Liver (tissue), 3 donors: ENCODE results near the gene ZBTB18.

ENCODE experiments used
- FOXA1 ChIP-seq: IDR thresholded peaks from 2 replicates; pipeline ENCODE4 v1.6.1; 2016; ENCODE audit warnings: antibody characterized with exemption
- GABPA ChIP-seq, 2 donors: IDR thresholded peaks in 1 of 2; conservative IDR thresholded peaks in 1 of 2; 2 replicates each; pipeline ENCODE4 v1.6.1; 2016; ENCODE audit warnings: antibody characterized with exemption in 2 of 2, mild to moderate bottlenecking in 1 of 2, moderate library complexity in 1 of 2
- JUND ChIP-seq, 2 donors: IDR thresholded peaks; 2 replicates each; pipeline ENCODE4 v1.6.1; 2016; ENCODE audit warnings: antibody characterized with exemption in 2 of 2
- NR2F2 ChIP-seq: IDR thresholded peaks from 2 replicates; pipeline ENCODE4 v1.6.1; 2016; ENCODE audit warnings: antibody characterized with exemption
- RAD21 ChIP-seq, 2 donors: IDR thresholded peaks; 2 replicates each; pipeline ENCODE4 v1.6.1; 2016; ENCODE audit warnings: antibody characterized with exemption in 2 of 2, mild to moderate bottlenecking in 2 of 2
- SP1 ChIP-seq: IDR thresholded peaks from 2 replicates; pipeline ENCODE4 v1.6.1; 2018; ENCODE audit warnings: antibody characterized with exemption, mild to moderate bottlenecking
- TAF1 ChIP-seq: conservative IDR thresholded peaks from 2 replicates; pipeline ENCODE4 v1.6.1; 2016; ENCODE audit warnings: antibody characterized with exemption, mild to moderate bottlenecking
- TF ChIP-seq, protein P1 (sequence below): fragments of 150-350 bp; IDR thresholded peaks from 2 replicates; pipeline ENCODE4 v1.5.1; 2017; ENCODE audit warnings: improper control_type of control experiment, low read depth, low read length; ENCODE audit not compliant: missing input control
- TF ChIP-seq, protein P2 (sequence below): IDR thresholded peaks from 2 replicates; pipeline ENCODE4 v1.6.1; 2016; ENCODE audit warnings: antibody characterized with exemption
- TF ChIP-seq, protein P3 (sequence below): IDR thresholded peaks from 2 replicates; pipeline ENCODE4 v1.6.1; 2016; ENCODE audit warnings: antibody characterized with exemption
- TF ChIP-seq, protein P4 (sequence below): IDR thresholded peaks from 2 replicates; pipeline ENCODE4 v1.6.1; 2016; ENCODE audit warnings: antibody characterized with exemption
- TF ChIP-seq, protein P5 (sequence below): IDR thresholded peaks from 2 replicates; pipeline ENCODE4 v1.6.1; 2016; ENCODE audit warnings: antibody characterized with exemption, mild to moderate bottlenecking
- donor health status: healthy.
- donor health status: healthy.

DNA sequence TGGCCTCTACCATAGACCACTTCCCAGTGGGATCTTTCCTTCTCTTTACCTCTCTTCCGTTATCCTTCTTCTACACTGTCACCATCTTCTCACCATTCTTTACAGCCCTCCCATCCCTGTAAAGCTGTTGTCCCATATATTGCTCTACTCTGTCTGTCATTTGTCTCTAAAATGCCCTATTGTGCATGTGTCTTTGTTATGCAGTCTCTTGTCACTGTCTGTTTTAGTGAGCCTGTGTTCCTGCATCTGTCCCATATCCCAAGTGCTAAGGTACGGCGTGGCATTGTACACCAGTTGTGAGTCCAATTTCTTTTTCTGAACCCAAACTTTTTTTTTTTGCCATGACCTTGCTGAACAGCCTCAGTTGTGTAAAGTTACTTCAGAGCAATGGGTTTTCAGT lies 8.8 kb upstream of the ZBTB18 start:
- TF ChIP-seq, protein P1, sequence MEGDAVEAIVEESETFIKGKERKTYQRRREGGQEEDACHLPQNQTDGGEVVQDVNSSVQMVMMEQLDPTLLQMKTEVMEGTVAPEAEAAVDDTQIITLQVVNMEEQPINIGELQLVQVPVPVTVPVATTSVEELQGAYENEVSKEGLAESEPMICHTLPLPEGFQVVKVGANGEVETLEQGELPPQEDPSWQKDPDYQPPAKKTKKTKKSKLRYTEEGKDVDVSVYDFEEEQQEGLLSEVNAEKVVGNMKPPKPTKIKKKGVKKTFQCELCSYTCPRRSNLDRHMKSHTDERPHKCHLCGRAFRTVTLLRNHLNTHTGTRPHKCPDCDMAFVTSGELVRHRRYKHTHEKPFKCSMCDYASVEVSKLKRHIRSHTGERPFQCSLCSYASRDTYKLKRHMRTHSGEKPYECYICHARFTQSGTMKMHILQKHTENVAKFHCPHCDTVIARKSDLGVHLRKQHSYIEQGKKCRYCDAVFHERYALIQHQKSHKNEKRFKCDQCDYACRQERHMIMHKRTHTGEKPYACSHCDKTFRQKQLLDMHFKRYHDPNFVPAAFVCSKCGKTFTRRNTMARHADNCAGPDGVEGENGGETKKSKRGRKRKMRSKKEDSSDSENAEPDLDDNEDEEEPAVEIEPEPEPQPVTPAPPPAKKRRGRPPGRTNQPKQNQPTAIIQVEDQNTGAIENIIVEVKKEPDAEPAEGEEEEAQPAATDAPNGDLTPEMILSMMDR = no peak
- TF ChIP-seq, protein P2, sequence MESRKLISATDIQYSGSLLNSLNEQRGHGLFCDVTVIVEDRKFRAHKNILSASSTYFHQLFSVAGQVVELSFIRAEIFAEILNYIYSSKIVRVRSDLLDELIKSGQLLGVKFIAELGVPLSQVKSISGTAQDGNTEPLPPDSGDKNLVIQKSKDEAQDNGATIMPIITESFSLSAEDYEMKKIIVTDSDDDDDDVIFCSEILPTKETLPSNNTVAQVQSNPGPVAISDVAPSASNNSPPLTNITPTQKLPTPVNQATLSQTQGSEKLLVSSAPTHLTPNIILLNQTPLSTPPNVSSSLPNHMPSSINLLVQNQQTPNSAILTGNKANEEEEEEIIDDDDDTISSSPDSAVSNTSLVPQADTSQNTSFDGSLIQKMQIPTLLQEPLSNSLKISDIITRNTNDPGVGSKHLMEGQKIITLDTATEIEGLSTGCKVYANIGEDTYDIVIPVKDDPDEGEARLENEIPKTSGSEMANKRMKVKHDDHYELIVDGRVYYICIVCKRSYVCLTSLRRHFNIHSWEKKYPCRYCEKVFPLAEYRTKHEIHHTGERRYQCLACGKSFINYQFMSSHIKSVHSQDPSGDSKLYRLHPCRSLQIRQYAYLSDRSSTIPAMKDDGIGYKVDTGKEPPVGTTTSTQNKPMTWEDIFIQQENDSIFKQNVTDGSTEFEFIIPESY = no peak
- TF ChIP-seq NR2F2 (no peak), JUND (IDR thresholded peaks at IDR 0.05) (no peak), FOXA1 (no peak), TAF1 (no peak), GABPA (IDR thresholded peaks at IDR 0.05 in 1 of 2, conservative IDR thresholded peaks at IDR 0.05 in 1 of 2) (no peak), RAD21 (IDR thresholded peaks at IDR 0.05) (no peak), SP1 (no peak)
- TF ChIP-seq, protein P3, sequence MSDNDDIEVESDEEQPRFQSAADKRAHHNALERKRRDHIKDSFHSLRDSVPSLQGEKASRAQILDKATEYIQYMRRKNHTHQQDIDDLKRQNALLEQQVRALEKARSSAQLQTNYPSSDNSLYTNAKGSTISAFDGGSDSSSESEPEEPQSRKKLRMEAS = no peak
- TF ChIP-seq, protein P4, sequence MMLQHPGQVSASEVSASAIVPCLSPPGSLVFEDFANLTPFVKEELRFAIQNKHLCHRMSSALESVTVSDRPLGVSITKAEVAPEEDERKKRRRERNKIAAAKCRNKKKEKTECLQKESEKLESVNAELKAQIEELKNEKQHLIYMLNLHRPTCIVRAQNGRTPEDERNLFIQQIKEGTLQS = no peak
- TF ChIP-seq, protein P5, sequence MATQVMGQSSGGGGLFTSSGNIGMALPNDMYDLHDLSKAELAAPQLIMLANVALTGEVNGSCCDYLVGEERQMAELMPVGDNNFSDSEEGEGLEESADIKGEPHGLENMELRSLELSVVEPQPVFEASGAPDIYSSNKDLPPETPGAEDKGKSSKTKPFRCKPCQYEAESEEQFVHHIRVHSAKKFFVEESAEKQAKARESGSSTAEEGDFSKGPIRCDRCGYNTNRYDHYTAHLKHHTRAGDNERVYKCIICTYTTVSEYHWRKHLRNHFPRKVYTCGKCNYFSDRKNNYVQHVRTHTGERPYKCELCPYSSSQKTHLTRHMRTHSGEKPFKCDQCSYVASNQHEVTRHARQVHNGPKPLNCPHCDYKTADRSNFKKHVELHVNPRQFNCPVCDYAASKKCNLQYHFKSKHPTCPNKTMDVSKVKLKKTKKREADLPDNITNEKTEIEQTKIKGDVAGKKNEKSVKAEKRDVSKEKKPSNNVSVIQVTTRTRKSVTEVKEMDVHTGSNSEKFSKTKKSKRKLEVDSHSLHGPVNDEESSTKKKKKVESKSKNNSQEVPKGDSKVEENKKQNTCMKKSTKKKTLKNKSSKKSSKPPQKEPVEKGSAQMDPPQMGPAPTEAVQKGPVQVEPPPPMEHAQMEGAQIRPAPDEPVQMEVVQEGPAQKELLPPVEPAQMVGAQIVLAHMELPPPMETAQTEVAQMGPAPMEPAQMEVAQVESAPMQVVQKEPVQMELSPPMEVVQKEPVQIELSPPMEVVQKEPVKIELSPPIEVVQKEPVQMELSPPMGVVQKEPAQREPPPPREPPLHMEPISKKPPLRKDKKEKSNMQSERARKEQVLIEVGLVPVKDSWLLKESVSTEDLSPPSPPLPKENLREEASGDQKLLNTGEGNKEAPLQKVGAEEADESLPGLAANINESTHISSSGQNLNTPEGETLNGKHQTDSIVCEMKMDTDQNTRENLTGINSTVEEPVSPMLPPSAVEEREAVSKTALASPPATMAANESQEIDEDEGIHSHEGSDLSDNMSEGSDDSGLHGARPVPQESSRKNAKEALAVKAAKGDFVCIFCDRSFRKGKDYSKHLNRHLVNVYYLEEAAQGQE = no peak
